HEK293 (cell line): ENCODE results near the gene EPHB1.

ENCODE experiments used
- ATF2 ChIP-seq: fragments of 450-650 bp; formaldehyde crosslinking; IDR thresholded peaks from 2 replicates; pipeline ENCODE4 v1.5.1; 2016; ENCODE audit warnings: missing biosample characterization, missing genetic modification characterization, low read depth
- BCL11A ChIP-seq: fragments of 450-650 bp; formaldehyde crosslinking; IDR thresholded peaks from 2 replicates; pipeline ENCODE4 v1.5.1; 2016; ENCODE audit warnings: low read depth, missing biosample characterization, missing genetic modification characterization
- CTCF ChIP-seq: fragments of 450-650 bp; formaldehyde crosslinking; IDR thresholded peaks from 2 replicates; pipeline ENCODE4 v1.5.1; 2016; ENCODE audit warnings: missing biosample characterization, missing genetic modification characterization
- ZNF121 ChIP-seq: fragments of 450-650 bp; formaldehyde crosslinking; IDR thresholded peaks from 2 replicates; pipeline ENCODE4 v1.5.1; 2016; ENCODE audit warnings: missing biosample characterization, missing genetic modification characterization
- ZNF561 ChIP-seq: fragments of 450-650 bp; IDR thresholded peaks from 2 replicates; pipeline ENCODE4 v1.5.1; 2018; ENCODE audit warnings: missing biosample characterization, missing genetic modification characterization, borderline replicate concordance
- ZNF600 ChIP-seq: fragments of 450-650 bp; formaldehyde crosslinking; IDR thresholded peaks from 2 replicates; pipeline ENCODE4 v1.5.1; 2016; ENCODE audit warnings: missing biosample characterization, missing genetic modification characterization
- ZNF704 ChIP-seq: fragments of 450-650 bp; formaldehyde crosslinking; IDR thresholded peaks from 2 replicates; pipeline ENCODE4 v1.5.1; 2016; ENCODE audit warnings: missing biosample characterization, missing genetic modification characterization

GRCh38 chr3:134965865-134966481 is 170.9 kb downstream of the EPHB1 start:
- TF ChIP-seq ZNF600: no peak
- no peak for TF ChIP-seq CTCF
- no peak for TF ChIP-seq ZNF704 (tag by site-specific recombination)
- no peak for TF ChIP-seq ZNF561
- no peak for TF ChIP-seq BCL11A (tag by site-specific recombination)
- TF ChIP-seq ATF2: no peak
- no peak for TF ChIP-seq ZNF121 (tag by site-specific recombination)
